Mononuclear cell (primary cell): ENCODE data around the gene UBE2D4. TPM values are rescaled to one million over a fixed set of nuclear protein-coding genes. Genes with fewer than 3 reads are reported as not detected.

Experiments used
- total RNA-seq: library from RNA; depleted of rRNA; stranded (reverse); fragments of >200 nt; gene quantifications from one replicate; pipeline ENCODE4 v1.2.3, GENCODE V29; 2012

The UBE2D4 gene
- total RNA-seq, 1 donor: 6.3 TPM

Other genes starting within 250 kb of the UBE2D4 start
- gene COA1, start 196.9 kb upstream of the UBE2D4 start, total RNA-seq: 69.3 TPM
- gene BLVRA, start 167.8 kb upstream of the UBE2D4 start, total RNA-seq: 24.1 TPM
- 53.1 TPM for gene MRPS24, start 56.9 kb upstream of the UBE2D4 start, total RNA-seq
- 19.2 TPM for gene URGCP, start 19.8 kb upstream of the UBE2D4 start, total RNA-seq
- gene SPDYE1, start 71.5 kb downstream of the UBE2D4 start, total RNA-seq: under 0.01 TPM
- gene DBNL, start 118.3 kb downstream of the UBE2D4 start, total RNA-seq: 100 TPM
- gene PGAM2, start 139.1 kb downstream of the UBE2D4 start, total RNA-seq: 0.63 TPM
- gene POLM, start 156.1 kb downstream of the UBE2D4 start, total RNA-seq: 15.6 TPM
- 5.4 TPM for gene AEBP1, start 177.9 kb downstream of the UBE2D4 start, total RNA-seq
- 14.9 TPM for gene POLD2, start 197.1 kb downstream of the UBE2D4 start, total RNA-seq
- not detected for gene MYL7, start 214.9 kb downstream of the UBE2D4 start, total RNA-seq